Stimulated activated CD4-positive, alpha-beta T cell treated with anti-CD3 and anti-CD28 coated beads, TNF-alpha, amount 100 ng/mL, for 48 hours (primary cell): ENCODE data around the gene ALKBH3.

Experiments used
- DNase-seq, 3 donors: peaks; one replicate each; pipeline ENCODE4 v3.0.0-alpha.2; 2020; ENCODE audit warnings: low read depth in 3 of 3

Gene ALKBH3

DNA sequence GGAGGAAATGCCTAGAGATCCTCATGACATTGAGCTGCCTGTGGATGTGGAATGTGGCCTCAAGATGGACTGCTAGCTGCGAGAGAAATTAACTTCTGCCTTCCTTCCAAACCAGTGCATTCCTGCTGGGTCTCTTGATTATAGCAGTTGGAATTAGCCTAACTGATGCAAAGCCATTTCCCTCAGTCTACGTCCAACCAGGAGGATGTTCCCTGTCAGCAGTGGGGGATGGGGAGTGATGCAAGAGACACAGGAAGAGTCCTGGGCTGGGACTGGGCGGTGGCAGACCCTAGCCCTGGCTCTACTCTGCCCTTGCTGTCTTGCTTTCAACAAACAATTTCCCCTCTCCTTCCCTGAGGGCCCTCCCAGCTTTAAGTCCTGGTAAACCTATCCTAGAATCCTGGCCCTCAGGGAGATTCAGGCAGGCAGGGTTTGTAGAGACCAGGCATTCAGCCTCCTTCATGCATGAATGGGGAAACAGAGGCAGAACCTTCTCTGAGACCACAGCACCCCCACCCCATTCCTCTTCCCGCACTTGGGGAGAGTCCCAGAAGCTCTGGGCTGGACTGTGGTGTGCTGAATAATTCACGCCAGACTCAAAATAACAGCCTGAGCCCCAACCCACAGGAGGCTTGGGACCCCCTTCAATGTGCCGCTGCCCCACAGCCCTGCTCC lies 78.8 kb downstream of the ALKBH3 start:
- DNase-seq, result no peak

DNA sequence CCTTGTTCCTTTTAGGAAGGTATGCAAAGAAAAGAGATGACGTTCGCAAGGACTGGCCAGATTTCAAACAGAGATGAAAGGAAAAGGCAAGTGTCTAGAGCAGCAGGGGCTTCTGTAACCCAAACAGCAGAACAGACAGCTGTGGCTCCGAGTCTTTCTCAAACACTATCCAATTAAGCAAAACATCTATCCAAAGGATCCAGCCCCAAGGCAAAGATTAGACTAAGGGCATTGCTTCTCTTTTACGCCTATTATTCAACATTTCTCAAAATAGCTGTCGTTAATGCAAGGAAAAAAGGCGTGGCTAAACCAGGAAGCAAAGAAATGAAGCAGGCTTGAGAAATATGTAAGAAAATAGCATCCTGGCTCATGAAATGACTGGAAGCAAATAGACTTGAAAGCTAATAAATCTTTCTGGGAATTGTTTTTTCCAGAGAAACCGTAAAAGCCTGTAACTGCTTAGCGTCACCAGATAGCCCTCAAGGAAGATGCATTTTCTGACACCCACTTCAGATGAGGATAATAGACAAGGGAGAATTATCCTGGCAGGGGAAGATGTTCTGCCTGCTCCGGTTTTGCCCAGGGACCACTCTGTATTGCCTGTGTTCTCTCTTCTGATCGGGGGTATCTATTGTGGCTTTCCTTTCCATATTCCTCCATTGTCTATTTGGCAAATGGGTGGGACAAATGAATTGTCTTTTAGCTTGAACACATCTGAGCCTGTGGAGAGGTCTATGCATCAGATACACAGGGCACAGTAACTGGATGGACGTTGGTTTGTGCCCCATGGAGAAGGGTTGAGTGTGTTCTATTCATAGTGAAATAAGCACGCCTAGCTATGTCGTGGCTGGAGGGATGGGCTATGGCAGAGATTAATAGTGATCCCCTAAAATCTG lies 82.0 kb downstream of the ALKBH3 start:
- no peak for DNase-seq

DNA sequence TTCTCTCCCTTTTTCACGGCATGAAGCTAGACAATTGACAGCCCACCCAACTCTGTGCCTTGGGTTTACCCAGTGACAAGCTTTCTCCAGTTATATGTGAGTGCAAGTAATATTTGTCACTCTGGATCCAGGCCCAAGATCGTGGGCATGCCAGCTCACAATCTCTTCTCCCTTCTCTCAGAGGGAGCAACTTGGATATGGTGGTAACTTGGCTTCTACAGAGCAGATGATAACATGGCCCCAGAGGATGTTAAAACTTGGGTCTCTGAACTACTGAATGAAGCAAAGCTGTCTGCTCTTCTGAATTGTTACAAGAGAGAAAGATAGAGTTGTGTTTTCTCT lies 82.6 kb downstream of the ALKBH3 start:
- DNase-seq, result no peak

DNA sequence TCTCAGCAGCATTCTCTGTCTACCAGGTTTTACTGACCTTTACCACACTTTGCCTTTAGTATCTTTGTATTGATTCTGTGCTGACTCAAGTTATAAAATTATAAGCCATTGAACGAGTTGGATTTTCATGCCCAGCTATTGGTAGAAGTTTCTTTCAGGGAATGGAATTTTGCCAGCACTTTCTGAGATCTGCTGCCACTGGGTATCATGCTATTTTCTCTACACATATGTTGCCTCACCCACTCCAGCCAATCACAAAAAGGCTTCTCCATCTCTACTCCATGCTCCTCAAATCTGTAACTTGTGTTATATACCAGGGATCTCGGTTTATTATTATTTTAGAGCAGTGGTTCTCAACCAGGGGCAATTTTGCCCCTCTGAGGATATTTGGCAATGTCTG lies 87.0 kb downstream of the ALKBH3 start:
- no peak for DNase-seq

DNA sequence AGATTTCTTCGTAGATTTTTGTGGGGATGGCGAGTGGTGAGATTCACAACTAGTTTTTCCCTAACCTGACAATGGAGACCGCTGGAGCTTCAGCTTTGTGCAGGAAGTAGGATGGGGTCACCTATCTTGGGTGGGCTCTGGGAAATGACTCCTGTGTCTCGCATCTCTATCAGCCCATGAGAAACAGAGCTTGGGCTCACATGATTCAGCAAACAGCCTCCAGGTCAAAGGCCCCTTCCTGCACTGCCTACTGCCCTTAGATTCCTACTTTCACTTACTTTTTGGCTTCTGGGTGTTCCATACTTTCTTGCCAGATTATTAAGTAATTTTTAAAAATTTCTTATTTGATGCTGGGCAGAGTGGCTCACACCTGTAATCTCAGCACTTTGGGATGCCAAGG lies 88.1 kb downstream of the ALKBH3 start:
- no peak for DNase-seq

DNA sequence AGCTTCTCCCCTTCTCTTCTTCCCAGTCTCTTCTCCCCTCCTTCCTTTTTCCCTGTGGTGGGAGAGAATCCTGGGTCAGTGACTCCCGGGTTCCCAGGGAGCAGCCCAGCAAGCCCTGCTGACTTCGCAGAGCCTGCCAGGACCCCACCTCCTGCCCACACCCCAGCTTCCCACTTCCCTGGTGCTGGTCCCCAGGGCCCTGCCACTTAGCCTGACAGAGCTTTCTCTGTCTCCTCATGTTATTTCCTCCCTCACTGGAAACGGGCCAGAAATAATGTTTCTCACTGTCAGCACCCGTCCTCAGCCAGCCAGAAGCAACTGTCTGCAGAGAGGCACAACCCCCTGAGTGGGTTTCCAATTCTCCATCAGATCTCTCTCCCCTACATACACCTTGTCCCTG lies 88.9 kb downstream of the ALKBH3 start:
- DNase-seq, result no peak
